ENCODE measurements around the gene MYLK4.
"Not testable (repeated sequence)": the region's sequence is repeated elsewhere in the genome, so short reads cannot be mapped to it uniquely, and the experiment has no call there.

Gene MYLK4

DNA sequence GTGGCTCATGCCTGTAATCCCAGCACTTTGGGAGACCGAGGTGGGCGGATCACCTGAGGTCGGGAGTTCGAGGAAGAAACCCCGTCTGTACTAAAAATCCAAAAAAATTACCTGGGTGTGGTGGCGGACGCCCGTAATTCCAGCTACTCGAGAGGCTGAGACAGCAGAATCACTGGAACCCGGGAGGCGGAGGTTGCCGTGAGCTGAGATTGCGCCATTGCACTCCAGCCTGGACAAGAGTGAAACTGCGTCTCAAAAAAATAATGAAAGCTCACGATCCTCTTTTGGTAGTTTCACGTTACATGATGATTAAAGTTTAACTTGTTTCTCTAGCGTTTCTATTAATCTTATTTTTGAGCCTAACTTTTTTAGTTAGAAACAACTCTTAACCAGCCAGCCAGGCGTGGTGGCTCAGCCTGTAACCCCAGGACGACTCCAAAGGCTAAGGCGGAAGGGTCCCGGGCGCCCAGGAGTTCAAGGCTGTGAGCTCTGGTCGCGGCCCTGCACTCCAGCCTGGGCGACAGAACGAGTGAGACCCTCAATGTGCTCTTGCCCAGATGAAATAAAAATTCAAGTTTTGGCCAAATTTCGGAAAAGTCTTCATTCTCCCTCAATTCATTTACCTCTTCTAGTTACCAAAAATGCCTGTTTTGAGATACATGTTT lies 13.3 kb upstream of the MYLK4 start:
- DNase-seq (ENCODE audit: insufficient read length) (no peak), FAIRE-seq (no peak)
- no peak for TF ChIP-seq POLR2AphosphoS5 (IDR thresholded peaks at IDR 0.05; ENCODE audit: low read depth, low read length)
- TF ChIP-seq POLR2A (IDR thresholded peaks at IDR 0.05; ENCODE audit: low read depth, low read length) = no peak
- no peak for TF ChIP-seq TAF1 (IDR thresholded peaks at IDR 0.05; ENCODE audit: borderline replicate concordance, low read depth, low read length)

DNA sequence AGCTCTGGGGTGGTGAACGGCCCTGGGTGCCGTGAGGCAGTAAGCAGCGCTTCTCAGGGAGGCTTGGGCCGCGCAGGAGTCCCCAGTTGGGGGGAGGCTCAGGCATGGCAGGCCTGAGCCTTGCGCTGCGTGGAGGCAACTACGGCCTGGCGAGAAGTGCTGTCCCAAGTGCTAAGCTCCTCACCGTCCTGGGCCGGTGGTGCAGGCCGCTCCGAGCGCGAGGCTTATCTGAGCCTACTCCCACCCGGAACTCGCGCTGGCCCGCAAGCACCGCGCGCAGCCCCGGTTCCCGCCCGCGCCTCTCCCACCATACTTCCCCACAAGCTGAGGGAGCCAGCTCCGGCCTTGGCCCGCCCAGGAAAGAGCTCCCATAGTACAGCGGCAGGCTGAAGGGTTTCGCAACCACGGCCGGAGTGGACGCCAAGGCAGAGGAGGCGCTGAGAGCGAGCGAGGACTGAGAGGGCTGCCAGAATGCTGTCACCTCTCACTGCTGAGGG lies 12.7 kb upstream of the MYLK4 start:
- DNase-seq (ENCODE audit: insufficient read length) (no peak), FAIRE-seq (no peak)
- TF ChIP-seq TAF1 (IDR thresholded peaks at IDR 0.05; ENCODE audit: borderline replicate concordance, low read depth, low read length) (no peak), POLR2AphosphoS5 (IDR thresholded peaks at IDR 0.05; ENCODE audit: low read depth, low read length) (no peak), POLR2A (IDR thresholded peaks at IDR 0.05; ENCODE audit: low read depth, low read length) (no peak)

DNA sequence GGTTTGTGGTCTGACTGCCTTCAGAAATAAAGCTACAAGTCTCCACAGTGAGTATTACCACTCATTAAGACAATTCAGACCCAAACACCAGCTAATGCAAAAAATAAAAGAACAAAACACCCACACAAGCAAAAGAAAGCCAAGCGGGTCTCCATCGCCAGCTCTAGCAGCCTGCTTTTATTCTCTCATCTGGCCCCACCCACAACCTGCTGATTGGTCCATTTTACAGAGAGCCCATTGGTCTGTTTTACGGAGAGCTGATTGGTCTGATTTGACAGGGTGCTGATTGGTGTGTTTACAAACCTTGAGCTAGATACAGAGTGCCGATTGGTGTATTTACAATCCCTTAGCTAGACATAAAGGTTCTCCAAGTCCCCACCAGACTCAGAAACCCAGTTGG lies 12.1 kb upstream of the MYLK4 start:
- FAIRE-seq; DNase-seq (ENCODE audit: insufficient read length): not testable (repeated sequence)

DNA sequence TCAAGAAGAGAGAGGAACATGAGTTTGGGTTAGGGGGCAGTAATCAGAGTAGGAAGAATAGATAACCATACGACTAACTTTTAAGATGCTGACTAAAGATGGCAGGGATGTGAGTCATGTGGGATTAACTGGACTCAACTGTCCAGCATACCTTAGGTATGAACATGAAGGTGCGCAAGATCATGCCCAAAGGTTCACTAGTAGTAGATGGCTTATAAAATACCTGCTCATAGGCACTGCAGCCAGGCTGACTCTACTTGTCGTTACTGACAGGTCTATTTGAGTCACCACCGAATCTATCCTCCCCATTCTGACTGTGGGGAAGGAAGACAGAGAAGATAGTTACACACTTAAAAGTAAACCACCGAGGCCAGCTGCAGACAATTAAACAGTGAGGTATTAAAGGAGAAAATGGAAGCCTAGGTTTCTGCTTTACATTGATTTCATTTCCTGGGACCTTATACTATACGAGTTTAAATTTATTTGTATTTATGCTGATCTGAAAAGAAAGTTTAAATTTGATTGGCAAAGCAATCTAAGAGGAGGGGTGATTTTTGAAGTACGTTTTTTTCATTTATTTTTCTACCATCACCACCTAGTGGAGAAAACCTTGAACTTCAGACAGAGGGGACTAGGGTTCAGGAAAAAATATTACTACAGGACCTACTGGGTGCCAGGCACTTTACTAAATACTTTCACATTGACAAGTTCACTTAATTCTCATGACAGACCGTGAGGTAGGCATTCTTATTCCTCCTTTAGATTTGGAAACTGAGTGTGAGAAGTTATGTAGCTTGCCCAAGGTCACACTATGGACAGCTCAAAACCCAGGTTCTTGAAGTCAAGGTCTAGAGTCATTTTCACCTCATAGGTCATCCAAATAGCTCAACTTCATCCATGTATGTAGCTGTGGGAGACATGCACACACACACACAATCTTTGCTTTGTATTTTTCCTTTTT lies 10.4 kb upstream of the MYLK4 start:
- FAIRE-seq (no peak), DNase-seq (ENCODE audit: insufficient read length) (no peak)
- TF ChIP-seq TAF1 (IDR thresholded peaks at IDR 0.05; ENCODE audit: borderline replicate concordance, low read depth, low read length) (no peak), POLR2A (IDR thresholded peaks at IDR 0.05; ENCODE audit: low read depth, low read length) (no peak), POLR2AphosphoS5 (IDR thresholded peaks at IDR 0.05; ENCODE audit: low read depth, low read length) (no peak)

DNA sequence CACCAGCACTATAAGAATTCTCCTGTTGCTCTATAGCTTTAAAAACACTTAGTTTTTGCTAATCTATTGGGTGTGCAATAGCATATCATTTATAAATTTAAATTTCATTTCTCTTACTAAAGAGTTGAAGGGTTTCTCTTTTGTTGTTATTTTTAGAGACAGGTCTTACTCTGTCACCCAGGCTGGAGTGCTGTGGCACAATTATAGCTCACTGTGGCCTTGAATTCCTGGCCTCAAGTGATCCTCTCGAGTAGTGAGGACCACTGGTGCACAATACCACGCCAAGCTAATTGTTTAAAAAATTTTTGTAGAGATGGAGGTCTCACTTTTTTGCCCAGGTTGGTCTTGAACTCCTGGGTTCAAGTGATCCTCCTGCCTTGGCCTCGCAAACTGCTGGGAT lies 8.3 kb upstream of the MYLK4 start:
- TF ChIP-seq POLR2A (IDR thresholded peaks at IDR 0.05; ENCODE audit: low read depth, low read length) = no peak
- TF ChIP-seq TAF1 (IDR thresholded peaks at IDR 0.05; ENCODE audit: borderline replicate concordance, low read depth, low read length) = no peak
- TF ChIP-seq POLR2AphosphoS5 (IDR thresholded peaks at IDR 0.05; ENCODE audit: low read depth, low read length) = no peak

DNA sequence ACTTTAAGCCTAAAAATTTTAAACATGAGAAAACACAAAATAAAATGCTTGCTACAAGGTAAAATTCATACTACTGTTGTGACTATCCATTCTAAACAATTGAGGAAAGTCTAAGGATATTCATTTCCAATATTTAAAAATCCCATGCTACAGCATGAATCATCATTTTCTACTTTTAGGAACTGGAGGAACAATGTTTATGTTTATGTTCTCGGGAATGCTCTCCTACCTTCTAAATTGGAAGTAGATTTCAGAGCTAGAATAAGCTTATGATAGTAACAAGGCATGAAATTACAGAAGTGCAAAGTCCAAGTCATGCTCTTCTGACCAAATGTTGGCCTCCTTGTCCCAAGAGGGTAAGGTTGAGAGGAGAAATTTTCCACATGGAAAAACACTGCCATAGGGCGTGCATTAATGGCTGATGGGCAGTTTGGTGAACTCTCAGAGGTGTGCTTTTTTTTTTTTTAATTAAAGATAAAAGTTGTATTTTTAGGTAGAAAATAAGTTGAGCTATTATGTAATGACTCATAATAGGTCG lies 6.0 kb upstream of the MYLK4 start:
- FAIRE-seq (no peak), DNase-seq (ENCODE audit: insufficient read length) (no peak)
- TF ChIP-seq POLR2A (IDR thresholded peaks at IDR 0.05; ENCODE audit: low read depth, low read length) (no peak), TAF1 (IDR thresholded peaks at IDR 0.05; ENCODE audit: borderline replicate concordance, low read depth, low read length) (no peak), POLR2AphosphoS5 (IDR thresholded peaks at IDR 0.05; ENCODE audit: low read depth, low read length) (no peak)

More for the DNA sequence above, 8.3 kb upstream of the MYLK4 start:
- DNase-seq (ENCODE audit: insufficient read length) (no peak), FAIRE-seq (no peak)

DNA sequence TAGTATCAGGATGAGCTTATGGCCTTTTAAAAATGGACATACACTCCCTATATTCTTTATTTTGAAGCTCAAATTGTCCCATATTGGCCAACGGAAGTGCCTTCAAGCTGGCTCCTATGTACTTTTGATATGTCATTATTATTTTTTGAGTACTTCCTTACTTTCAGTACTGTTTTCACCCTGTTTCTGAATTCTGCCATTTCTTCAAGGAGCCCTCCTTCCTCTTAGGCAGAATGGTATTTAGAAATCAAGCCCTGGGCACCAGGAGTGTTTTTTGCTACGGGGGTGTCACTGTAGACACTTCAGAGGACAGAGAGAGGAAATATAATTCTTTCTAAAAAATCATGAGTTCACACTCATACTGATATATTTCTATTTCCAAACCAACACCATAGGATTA lies 5.5 kb upstream of the MYLK4 start:
- FAIRE-seq (no peak), DNase-seq (ENCODE audit: insufficient read length) (no peak)
- TF ChIP-seq POLR2A (IDR thresholded peaks at IDR 0.05; ENCODE audit: low read depth, low read length) (no peak), POLR2AphosphoS5 (IDR thresholded peaks at IDR 0.05; ENCODE audit: low read depth, low read length) (no peak), TAF1 (IDR thresholded peaks at IDR 0.05; ENCODE audit: borderline replicate concordance, low read depth, low read length) (no peak)

DNA sequence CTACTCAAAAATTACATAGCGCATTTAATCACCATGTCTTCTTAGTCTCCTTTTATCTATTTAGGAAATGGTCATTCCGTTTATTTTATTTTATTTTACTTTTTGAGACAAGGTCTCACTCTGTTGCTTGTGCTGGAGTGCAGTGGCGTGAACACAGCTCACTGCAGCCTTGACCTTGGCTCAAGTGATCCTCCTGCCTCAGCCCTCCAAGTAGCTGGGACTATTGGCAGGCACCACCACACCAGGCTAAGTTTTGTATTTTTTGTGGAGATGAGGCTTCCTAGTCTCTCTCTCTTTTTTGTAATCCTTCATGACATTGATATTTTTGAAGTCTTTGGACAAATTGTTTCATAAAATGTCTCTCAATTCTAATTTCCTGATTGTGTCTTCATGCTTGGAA lies 4.7 kb upstream of the MYLK4 start:
- DNase-seq (ENCODE audit: insufficient read length) (no peak), FAIRE-seq (no peak)
- TF ChIP-seq TAF1 (IDR thresholded peaks at IDR 0.05; ENCODE audit: borderline replicate concordance, low read depth, low read length) = no peak
- TF ChIP-seq POLR2A (IDR thresholded peaks at IDR 0.05; ENCODE audit: low read depth, low read length) = no peak
- TF ChIP-seq POLR2AphosphoS5 (IDR thresholded peaks at IDR 0.05; ENCODE audit: low read depth, low read length) = no peak

DNA sequence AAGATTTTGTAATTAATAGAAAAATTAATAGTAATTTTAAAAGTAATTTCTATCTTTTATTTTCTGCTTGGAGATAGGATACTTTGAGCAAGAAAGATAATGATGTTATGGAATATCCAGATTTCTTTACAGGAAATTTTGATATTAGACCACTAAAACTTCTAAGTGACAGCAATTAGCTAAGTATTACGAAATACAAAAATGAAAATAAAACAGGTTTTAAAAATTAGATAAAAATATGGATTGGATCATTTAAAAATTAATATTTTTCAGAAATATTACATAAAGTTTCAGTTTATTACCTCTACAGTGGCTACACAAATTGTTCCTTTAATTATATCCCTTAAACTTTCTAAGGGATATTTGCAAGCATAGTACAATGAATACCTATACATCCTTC lies 4.2 kb upstream of the MYLK4 start:
- FAIRE-seq (no peak), DNase-seq (ENCODE audit: insufficient read length) (no peak)
- TF ChIP-seq POLR2A (IDR thresholded peaks at IDR 0.05; ENCODE audit: low read depth, low read length) (no peak), TAF1 (IDR thresholded peaks at IDR 0.05; ENCODE audit: borderline replicate concordance, low read depth, low read length) (no peak), POLR2AphosphoS5 (IDR thresholded peaks at IDR 0.05; ENCODE audit: low read depth, low read length) (no peak)

DNA sequence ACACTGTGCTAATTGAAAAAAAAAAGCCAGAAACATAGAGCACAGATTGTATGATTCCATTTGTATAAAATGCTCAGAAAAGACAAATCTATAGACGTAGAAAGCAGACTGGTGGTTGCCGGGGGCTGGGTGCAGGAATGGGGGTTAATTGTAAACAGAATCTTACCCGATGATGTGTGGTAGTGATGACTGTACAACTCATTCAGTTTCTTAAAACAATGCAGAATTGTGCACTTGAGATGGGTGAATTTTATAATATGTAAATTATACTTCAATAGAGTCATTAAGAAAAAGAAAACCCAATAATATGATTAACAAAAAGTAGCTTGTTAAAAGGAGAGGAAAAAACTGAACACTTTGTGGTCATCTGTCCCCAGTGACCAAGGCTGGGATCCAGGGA lies 3.7 kb upstream of the MYLK4 start:
- no peak for FAIRE-seq

DNA sequence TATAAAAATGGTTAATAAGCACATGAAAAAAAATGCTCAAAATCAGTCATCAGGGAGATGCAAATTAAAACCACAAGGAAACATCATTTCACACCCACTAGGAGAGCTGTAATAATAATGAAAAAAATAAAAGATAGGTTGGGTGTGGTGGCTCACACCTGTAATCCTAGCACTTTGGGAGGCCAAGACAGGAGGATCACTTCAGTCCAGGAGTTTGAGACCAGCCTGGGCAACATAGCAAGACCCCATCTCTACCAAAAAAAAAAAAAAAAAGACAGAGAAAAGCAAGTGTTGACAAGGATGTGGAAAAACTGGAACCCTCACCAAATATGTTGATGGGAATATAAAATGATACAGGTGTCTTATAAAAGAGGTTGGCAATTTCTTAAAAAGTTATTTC lies 3.0 kb upstream of the MYLK4 start:
- no peak for DNase-seq (ENCODE audit: insufficient read length)
- no peak for FAIRE-seq
- TF ChIP-seq POLR2A (IDR thresholded peaks at IDR 0.05; ENCODE audit: low read depth, low read length) = no peak
- no peak for TF ChIP-seq POLR2AphosphoS5 (IDR thresholded peaks at IDR 0.05; ENCODE audit: low read depth, low read length)
- TF ChIP-seq TAF1 (IDR thresholded peaks at IDR 0.05; ENCODE audit: borderline replicate concordance, low read depth, low read length) = no peak

More for the DNA sequence above, 3.7 kb upstream of the MYLK4 start:
- no peak for DNase-seq (ENCODE audit: insufficient read length)
- TF ChIP-seq TAF1 (IDR thresholded peaks at IDR 0.05; ENCODE audit: borderline replicate concordance, low read depth, low read length) (no peak), POLR2AphosphoS5 (IDR thresholded peaks at IDR 0.05; ENCODE audit: low read depth, low read length) (no peak), POLR2A (IDR thresholded peaks at IDR 0.05; ENCODE audit: low read depth, low read length) (no peak)

Measured in GM12892 (cell line).